Lung (tissue), 16 donors: Measurements from ENCODE around the gene HMGCL. TPM values are rescaled to one million over a fixed set of nuclear protein-coding genes. Genes with fewer than 3 reads are reported as not detected.

Experiments
- ATAC-seq: fragments of 200-7000 bp; cut with Tn5 transposase; one replicate; pipeline ENCODE4 v1.9.1; 2020; ENCODE audit warnings: moderate number of reproducible peaks; ENCODE audit not compliant: insufficient read depth, low FRiP score
- DNase-seq, 3 donors: peaks; one replicate each; pipeline ENCODE4 v3.0.0-alpha.2; 2013 to 2017
- H3K27ac ChIP-seq, 2 donors: one replicate each; pipeline ENCODE4 v1.5.1; 2013; ENCODE audit warnings: mild to moderate bottlenecking in 2 of 2, moderate library complexity in 2 of 2, control low read depth in 1 of 2, inconsistent platforms in 1 of 2, low read depth in 1 of 2, low read length in 1 of 2
- H3K27me3 ChIP-seq, 3 donors: one replicate each; pipeline ENCODE4 v1.5.1; 2013; ENCODE audit warnings: low read length in 2 of 3; ENCODE audit not compliant: control insufficient read depth in 3 of 3, insufficient read depth in 3 of 3
- H3K36me3 ChIP-seq, 4 donors: one replicate each; pipeline ENCODE4 v1.5.1; 2013; ENCODE audit warnings: low read length in 4 of 4, mild to moderate bottlenecking in 1 of 4, moderate library complexity in 1 of 4; ENCODE audit not compliant: control insufficient read depth in 4 of 4, insufficient read depth in 4 of 4
- H3K4me1 ChIP-seq, 5 donors: one replicate each; pipeline ENCODE4 v1.5.1; 2013; ENCODE audit warnings: low read length in 5 of 5, mild to moderate bottlenecking in 2 of 5, moderate library complexity in 1 of 5; ENCODE audit not compliant: control insufficient read depth in 5 of 5, insufficient read depth in 5 of 5
- H3K4me3 ChIP-seq: one replicate; pipeline ENCODE4 v1.5.1; 2013; ENCODE audit warnings: mild to moderate bottlenecking, control low read depth, moderate library complexity
- H3K9ac ChIP-seq, 2 donors: one replicate each; pipeline ENCODE4 v1.5.1; 2013; ENCODE audit warnings: low read length in 2 of 2, control low read depth in 1 of 2; ENCODE audit not compliant: insufficient read depth in 1 of 2
- H3K9me3 ChIP-seq, 4 donors: one replicate each; pipeline ENCODE4 v1.5.1; 2013; ENCODE audit warnings: low read length in 3 of 4, mild to moderate bottlenecking in 1 of 4, moderate library complexity in 1 of 4; ENCODE audit not compliant: control insufficient read depth in 4 of 4, insufficient read depth in 3 of 4
- CTCF ChIP-seq: IDR thresholded peaks from 2 replicates; pipeline ENCODE4 v1.5.1; 2012; ENCODE audit warnings: mild to moderate bottlenecking; ENCODE audit errors: control extremely low read depth, extremely low read depth
- WGBS, 2 donors: extraction: QIAGEN DNeasy Blood & Tissue Kit; methylation state at CpG; one replicate each; pipeline ENCODE4 v1.1.7; 2013; 5-methylcytosine and 5-hydroxymethylcytosine counted together
- long read RNA-seq, 5 donors: transcript quantifications; one replicate each; lab custom pipeline, GENCODE V29; 2026
- polyA plus RNA-seq, 2 donors: library from polyadenylated mRNA; stranded (reverse); fragments of 200-250 nt; gene quantifications; one replicate each; pipeline ENCODE4 v1.2.1, GENCODE V29; 2013
- total RNA-seq, 2 donors: library from RNA; depleted of rRNA in 1 of 2; stranded (reverse); fragments of >200 nt in 1 of 2; gene quantifications; one replicate each; pipeline ENCODE4 v1.2.1, GENCODE V29; 2014 to 2021
- donor health status: control.
- donor health status: control.
- donor health status: Bipolar disorder and iron deficiency.
- donor health status: healthy.
- donor health status: DM: yes; HTN: yes; CAD: no.

Gene HMGCL
- 10 to 100 TPM; 46.6 to 47.6 TPM for total RNA-seq
- polyA plus RNA-seq, result 10 to 100 TPM; 33.3 to 41.2 TPM
- long read RNA-seq, donor 1, transcript HMGCL-203 (9 exons, 1,600 nt), result major isoform, 12 of 15 reads
- long read RNA-seq, donor 1, partial matches to known transcripts, result 0 of 15 reads
- long read RNA-seq, donor 1, other reads (novel, unspliced or antisense), result 0 of 15 reads
- long read RNA-seq, donor 2, partial matches to known transcripts, result 0 of 4 reads
- long read RNA-seq, donor 2, other reads (novel, unspliced or antisense), result 0 of 4 reads
- long read RNA-seq, donor 3, transcript HMGCL-203 (9 exons, 1,600 nt), result major isoform, 5 of 6 reads
- long read RNA-seq, donor 3, partial matches to known transcripts, result 0 of 6 reads
- long read RNA-seq, donor 3, other reads (novel, unspliced or antisense), result 0 of 6 reads
- long read RNA-seq, donor 4, partial matches to known transcripts, result 0 of 3 reads
- long read RNA-seq, donor 4, other reads (novel, unspliced or antisense), result 0 of 3 reads
- long read RNA-seq, donor 5, transcript HMGCL-203 (9 exons, 1,600 nt), result major isoform, 11 of 11 reads
- long read RNA-seq, donor 5, partial matches to known transcripts, result 0 of 11 reads
- long read RNA-seq, donor 5, other reads (novel, unspliced or antisense), result 0 of 11 reads

- DNase-seq, result peak; percentile 94 to 97 (median 95)
- TF ChIP-seq CTCF, result no peak
- Histone ChIP-seq H3K27ac (peak within 1 kb of the TSS; percentile 95), H3K9ac (peak within 1 kb of the TSS; percentile 92 to 98), H3K4me3 (peak within 1 kb of the TSS; percentile 95), H3K36me3 (no peaks in the 10 kb centered on the region), H3K27me3 (no peaks in the 10 kb centered on the region), H3K9me3 (no peaks in the 10 kb centered on the region), H3K4me1 (peaks cover 0 to 9% (median 0%) of the 10 kb centered on the region in 5 donors)
- peak; percentile 96 for ATAC-seq
- 1% methylated on average over 36 to 42 of the region's 42 CpGs for WGBS, 2 donors
These were observed at the start of gene HMGCL for GRCh38 chr1:23825076-23825761. Gene HMGCL (minus strand): TSS chr1:23825429. CDS start chr1:23825415, 14 bp downstream.

GRCh38 chr1:23872421-23872820, 47.2 kb upstream of the HMGCL start:
- no peak for TF ChIP-seq CTCF
- Histone ChIP-seq H3K9me3 (no peaks in the 10 kb centered on the region), H3K9ac (no peak overlapping the region), H3K27ac (no peak overlapping the region), H3K4me3 (no peak overlapping the region), H3K27me3 (peaks cover 0 to 2% (median 0%) of the 10 kb centered on the region in 3 donors), H3K36me3 (no peaks in the 10 kb centered on the region), H3K4me1 (peaks cover 0 to 12% (median 0%) of the 10 kb centered on the region in 5 donors)
- 87 to 95% methylated on average over 3 of the region's 3 CpGs for whole genome bisulfite sequencing, 2 donors
- no peak for DNase-seq
- no peak for ATAC-seq

GRCh38 chr1:23869051-23869450, 43.8 kb upstream of the HMGCL start:
- 28 to 41% methylated on average over 10 of the region's 10 CpGs for WGBS, 2 donors
- H3K9me3 ChIP-seq, result no peaks in the 10 kb centered on the region
- peak overlapping the region in 1 of 2 donors; percentile 71 for H3K27ac ChIP-seq
- H3K27me3 ChIP-seq, result peaks cover 0 to 2% (median 0%) of the 10 kb centered on the region in 3 donors
- H3K4me3 ChIP-seq, result no peak overlapping the region
- DNase-seq, result no peak
- TF ChIP-seq CTCF, result no peak
- no peak for ATAC-seq
- no peak overlapping the region for H3K9ac ChIP-seq
- peaks cover 0 to 15% (median 11%) of the 10 kb centered on the region in 5 donors for H3K4me1 ChIP-seq
- H3K36me3 ChIP-seq, result no peaks in the 10 kb centered on the region
